HG03442 (cell line): ENCODE measurements around the gene AKIRIN2.
"Not testable (repeated sequence)": the region's sequence is repeated elsewhere in the genome, so short reads cannot be mapped to it uniquely, and the experiment has no call there.

Experiments
- ATAC-seq: cut with Tn5 transposase; IDR thresholded peaks from one replicate; pipeline ENCODE4 v1.9.1; 2021; ENCODE audit warnings: mild to moderate bottlenecking, moderate library complexity; ENCODE audit not compliant: unreplicated experiment

The AKIRIN2 gene

DNA sequence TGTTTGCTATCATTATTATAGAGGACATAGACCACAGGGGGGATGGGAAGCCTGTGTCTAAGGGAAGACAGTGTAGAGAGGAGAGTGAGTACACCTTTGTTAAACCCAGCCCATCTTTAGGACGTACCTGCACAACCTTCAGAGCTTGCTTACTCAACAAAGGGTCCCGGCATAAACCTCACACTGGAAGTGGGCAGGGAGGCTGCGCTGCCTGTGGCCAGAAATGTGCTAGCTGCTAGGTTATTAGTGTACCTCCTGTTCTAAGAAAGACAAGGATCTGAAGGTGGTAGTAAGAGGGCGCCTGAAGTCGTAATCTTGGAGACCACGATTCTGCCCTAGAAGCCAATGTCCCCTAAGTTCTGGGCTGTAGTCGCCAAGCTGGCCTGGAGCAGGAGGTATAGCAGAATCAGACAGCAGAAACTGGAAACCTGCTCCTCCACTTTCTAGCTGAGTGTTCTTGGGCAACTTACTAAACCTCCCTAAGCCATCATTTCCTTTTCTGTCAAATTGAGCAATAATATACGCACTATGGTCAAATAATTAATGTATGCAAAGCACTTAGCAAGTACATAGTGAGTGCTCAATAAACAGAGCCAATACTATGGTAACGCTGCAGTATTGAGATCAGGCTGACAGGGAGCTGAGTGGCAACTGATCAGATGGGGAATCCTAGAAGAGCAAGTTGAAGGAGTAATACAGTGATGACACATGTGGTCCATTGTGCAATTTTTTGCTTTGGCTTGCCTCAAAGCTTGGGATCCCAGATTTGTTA, 16.8 kb upstream of the AKIRIN2 start:
- no peak for ATAC-seq

DNA sequence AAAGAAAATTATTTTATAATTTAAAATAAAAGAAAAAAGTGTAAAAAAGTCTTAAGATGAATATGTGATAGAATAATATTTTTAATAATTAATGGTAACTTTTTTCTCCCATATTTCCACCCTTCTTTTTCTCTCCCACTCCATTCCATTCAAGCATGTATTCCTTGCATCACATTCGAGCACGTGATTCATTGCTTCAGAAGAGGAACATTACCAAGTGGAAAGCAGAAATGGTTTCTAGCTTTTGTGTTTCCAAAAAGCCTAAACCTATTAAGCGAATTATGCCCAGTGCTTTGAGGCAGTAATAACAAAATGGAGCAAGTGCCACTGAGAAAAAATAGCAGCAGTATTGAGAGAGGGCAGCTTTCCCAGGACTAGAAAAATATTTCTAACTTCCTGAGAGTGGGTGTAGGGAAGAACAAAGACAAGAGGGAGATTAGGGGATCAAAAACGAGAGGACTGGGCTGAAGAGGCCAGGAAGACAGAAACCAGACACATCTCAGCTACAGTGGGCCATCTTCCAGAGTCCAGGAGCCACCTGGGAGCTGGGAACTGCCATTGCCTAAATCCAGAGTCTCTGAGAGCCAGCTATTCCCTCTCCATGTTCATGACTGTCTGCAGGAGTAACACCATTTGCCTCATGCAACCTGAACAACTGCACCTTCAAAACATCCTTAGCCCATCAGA, 15.0 kb upstream of the AKIRIN2 start:
- no peak for ATAC-seq

GRCh38 chr6:87714093-87714842, 12.2 kb upstream of the AKIRIN2 start:
- peak; percentile 47 for ATAC-seq

DNA sequence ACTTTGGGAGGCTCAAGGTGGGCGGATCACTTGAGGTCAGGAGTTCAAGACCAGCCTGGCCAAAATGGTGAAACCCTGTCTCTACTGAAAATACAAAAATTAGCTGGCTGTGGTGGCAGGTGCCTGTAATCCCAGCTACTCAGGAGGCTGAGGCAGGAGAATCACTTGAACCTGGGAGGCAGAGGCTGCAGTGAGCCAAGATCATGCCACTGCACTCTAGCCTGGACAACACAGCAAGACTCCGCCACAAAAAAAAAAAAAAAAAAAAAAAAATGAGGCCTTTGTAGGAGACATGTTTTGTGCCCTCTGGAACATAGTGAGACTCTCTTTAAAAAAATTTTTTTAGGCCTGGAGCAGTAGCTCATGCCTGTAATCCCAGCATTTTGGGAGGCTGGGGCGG, 10.7 kb upstream of the AKIRIN2 start:
- not testable (repeated sequence) for ATAC-seq

GRCh38 chr6:87710090-87710489, 8.1 kb upstream of the AKIRIN2 start:
- peak; percentile 30 for ATAC-seq

- not testable (repeated sequence) for ATAC-seq
These were observed 6.8 kb upstream of the AKIRIN2 start for GRCh38 chr6:87708581-87709427.

GRCh38 chr6:87706187-87706966, 4.3 kb upstream of the AKIRIN2 start:
- no peak for ATAC-seq

GRCh38 chr6:87705070-87705691, 3.1 kb upstream of the AKIRIN2 start:
- peak; percentile 56 for ATAC-seq

DNA sequence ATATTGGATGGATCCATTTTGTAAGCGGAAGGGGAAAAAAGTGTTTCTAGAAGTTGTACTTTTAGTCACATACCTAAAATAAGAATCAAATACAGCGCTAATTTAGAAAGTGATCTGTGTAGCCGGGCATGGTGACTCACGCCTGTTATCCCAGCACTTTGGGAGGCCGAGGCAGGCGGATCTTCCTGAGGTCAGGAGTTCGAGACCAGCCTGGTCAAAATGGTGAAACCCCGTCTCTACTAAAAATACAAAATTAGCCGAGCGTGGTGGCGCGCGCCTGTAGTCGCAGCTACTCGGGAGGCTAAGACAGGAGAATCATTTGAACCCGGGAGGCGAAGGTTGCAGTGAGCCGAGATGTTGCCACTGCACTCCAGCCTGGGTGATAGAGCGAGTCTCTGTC, 1.0 kb upstream of the AKIRIN2 start:
- ATAC-seq: not testable (repeated sequence)

GRCh38 chr6:87702589-87702945, 534 bp upstream of the AKIRIN2 start:
- ATAC-seq: no peak

DNA sequence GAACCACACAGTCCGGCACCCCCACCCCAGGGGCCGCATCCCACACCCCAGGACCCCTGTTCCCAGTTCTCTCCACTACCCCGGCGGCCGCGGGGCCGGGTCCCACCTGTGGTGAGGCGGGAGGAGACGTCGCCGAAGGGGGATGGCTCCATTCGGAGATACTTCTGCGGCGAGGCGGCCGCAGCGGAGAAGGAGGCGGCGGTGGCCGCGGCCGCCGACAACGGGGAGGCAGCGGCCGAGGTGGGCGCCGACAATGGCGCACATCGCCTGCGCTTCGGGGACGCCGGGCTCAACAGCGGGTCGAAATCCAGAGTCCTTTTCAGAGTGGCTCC, 723 bp downstream of the AKIRIN2 start:
- no peak for ATAC-seq

DNA sequence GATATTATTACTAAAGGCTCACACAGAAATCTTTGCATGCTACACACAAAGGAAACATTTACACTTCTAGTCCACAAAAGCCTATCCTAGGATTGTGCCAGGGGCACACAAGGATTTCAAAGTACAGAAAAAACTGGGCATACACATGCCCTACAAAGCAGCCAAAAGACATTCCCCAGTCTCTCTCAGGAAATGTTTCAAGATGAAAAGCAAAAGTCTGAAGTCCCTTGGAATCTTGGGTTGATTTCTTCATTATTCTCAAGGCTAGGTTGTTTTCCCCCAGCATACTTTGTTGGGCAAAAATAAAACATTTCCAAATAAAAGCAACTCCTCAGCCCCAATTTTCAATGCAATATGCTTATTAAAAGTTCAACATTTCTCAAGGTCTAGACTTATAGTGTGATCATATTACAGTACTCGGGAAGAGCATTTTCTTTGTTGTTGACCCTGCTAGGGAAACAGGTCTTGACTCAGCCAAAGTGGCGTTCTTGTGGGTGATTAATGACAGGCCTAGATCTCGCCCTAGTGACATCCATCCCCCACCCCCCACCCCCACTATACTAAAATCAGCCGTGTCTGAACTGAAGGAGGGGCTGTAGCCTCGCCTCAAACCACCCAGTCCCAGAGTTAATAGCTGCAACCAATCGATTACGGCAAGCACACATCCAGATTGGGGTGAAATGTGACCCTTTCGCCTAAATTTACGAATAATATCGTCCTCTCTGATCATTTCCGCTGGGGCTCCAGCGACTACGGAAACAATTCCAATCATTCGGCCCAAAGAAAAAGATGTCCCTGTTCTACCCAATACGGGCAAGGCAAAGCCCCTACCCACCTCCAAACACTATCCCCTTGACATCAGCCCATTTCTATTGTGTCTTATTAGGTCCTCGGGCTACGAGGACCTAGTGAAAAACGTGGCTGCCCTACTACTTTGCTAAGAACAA, 1.4 kb downstream of the AKIRIN2 start:
- no peak for ATAC-seq

DNA sequence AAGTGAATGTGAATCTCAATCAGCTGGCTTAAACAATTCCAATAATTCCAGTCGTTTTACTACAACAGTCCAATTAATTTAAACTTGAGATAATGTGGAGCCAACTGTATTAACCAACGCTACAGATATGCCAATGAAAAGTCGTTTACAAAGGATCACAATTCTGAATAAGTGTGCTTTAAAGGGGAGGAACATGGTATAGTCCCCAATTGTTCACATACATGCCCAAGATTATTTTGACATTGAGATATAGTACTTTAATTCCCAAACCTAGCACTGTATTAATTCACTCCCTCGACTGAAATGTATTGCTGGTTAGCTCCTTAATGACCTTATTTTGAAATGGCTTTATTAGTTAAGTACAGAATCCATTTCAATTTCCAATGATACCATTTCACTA, 2.5 kb downstream of the AKIRIN2 start:
- no peak for ATAC-seq

DNA sequence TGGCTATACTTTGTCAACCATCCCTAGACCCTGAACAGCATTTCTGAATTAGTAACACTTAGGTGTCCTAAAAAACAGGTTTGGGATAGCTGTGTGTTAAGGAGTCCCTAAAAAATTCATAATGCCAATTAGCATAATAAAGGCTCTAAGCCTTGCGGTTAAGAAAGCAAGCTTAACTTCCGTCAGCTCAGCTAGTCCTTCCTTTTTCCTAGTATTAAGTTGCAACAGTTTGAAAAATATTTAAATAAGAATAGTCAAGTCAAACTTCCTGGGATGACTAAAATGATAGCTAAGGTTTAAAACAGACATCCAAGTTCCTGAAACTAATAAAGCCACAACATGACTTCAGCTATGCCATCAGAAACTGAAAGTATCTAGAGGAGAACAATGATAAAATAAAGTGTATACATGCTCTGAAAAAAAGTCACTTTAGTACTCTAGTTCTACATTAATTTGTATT, 3.5 kb downstream of the AKIRIN2 start:
- ATAC-seq: no peak

DNA sequence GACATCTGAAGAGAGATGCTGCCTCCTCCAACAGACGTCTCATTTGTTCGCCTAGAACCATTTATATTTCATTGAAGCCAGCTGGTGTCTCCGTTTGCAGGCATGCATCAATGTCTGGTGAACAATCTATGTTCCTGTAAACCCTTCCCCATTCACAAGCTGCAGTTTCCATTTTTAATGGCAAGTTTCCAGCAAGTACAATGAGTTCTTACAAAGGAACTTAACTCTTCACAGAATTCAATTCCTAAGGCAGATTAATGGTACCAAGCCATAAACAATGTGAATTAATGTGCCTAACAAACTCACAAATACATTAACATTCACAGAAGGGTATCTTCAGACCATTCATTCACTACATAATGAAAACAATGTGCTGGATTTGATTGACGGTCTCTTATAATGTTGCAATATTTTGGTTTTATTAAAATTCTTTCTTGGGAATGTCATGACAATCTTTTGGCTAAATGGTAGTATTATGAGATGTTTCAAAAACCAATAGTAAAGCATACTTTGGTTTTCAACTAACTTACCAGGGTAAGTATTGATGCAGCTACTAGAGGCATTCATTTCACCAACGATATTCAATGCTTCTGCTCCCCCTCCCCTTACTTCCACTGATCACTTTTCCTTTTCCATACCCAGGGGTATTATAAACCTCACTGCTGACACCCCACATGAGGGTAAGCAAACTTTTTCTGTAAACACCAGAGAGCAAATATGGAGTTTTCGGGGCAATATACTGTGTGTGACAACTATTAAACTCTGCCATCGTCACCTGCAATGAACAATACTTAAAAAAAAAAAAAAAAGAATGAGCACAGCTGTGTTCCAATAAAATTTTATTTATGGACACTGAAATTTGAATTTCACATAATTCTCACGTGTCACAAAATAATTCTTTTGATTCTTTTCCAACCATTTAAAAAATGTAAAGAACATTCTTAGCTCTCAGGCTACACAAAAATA, 4.2 kb downstream of the AKIRIN2 start:
- ATAC-seq: no peak

DNA sequence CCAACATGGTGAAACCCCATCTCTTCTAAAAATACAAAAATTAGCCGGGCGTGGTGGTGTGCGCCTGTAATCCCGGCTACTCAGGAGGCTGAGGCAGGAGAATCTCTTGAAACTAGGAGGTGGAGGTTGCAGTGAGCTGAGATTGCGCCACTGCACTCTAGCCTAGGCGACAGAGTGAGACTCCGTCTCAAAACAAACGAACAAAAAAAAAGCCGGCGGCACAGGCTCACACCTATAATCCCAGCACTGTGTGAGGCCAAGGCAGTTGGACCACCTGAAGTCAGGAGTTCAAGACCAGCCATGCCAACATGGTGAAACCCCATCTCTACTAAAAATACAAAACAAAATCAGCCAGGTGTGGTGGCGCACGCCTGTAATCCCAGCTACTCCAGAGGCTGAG, 5.2 kb downstream of the AKIRIN2 start:
- not testable (repeated sequence) for ATAC-seq

DNA sequence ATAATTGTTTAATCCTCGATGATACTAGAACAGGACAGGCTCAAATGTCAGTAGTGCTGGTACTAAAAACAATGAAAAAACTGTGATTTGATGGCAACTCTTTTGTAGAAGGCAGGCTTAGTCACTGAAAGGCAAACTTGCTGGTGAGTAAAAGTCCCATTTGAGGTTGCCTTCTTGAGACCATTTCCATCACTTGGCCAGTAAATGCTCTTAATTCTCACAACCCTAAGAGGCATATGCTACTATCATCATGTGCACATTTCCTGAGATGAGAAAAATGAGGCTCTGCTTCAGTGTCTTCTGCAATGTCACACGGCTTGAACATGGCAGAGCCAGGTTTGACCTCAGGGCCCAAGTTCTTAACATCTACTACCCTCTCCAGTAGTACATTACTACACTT, 9.9 kb downstream of the AKIRIN2 start:
- no peak for ATAC-seq
